CD1c-positive myeloid dendritic cell (primary cell): Measurements from ENCODE around the gene ZCCHC10.
"Not testable (repeated sequence)": the region's sequence is repeated elsewhere in the genome, so short reads cannot be mapped to it uniquely, and the experiment has no call there.

Experiments used
- DNase-seq: peaks from one replicate; pipeline ENCODE4 v3.0.0-alpha.2; 2016; ENCODE audit errors: extremely low spot score

ZCCHC10 gene

DNA sequence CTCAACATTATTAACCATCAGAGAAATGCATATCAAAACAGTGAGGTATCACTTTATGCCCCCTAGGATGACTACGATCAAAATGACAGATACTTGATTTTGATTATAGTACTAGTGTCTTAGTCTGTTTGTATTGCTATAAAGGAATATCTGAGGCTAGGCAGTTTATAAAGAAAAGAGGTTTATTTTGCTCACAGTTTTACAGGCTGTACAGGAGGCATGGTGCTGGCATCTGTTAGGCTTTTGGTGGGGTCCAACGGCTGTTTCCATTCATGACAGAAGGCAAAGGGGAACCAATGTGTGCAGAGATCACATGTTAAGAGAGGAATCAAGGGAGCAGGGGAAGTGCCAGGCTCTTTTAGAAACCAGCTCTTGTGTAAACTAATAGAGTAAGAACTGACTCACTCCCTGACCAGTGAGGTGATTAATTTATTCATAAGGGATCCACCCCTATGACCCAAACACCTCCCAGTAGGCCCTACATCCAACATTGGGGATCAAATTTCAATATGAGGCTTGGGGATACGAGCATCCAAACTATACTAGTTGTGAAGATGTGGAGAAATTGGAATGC lies 46.9 kb downstream of the ZCCHC10 start:
- peak; percentile 72 for DNase-seq

DNA sequence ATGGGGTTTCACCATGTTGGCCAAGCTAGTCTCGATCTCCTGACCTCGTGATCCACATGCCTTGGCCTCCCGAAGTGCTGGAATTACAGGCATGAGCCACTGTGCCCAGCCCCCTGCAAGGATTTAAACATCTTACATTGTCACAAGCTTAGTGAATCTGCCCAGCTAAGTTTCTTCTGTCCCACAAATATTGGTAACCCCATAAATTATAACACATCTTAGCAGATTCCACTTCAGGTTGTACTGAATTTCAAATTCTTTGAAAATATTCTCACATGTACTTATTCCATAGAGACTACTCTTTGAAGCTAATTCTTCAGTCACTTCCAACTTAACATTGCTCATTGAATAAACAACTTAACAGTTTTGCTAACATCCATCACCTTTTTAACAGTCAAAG lies 49.5 kb downstream of the ZCCHC10 start:
- DNase-seq, result no peak

DNA sequence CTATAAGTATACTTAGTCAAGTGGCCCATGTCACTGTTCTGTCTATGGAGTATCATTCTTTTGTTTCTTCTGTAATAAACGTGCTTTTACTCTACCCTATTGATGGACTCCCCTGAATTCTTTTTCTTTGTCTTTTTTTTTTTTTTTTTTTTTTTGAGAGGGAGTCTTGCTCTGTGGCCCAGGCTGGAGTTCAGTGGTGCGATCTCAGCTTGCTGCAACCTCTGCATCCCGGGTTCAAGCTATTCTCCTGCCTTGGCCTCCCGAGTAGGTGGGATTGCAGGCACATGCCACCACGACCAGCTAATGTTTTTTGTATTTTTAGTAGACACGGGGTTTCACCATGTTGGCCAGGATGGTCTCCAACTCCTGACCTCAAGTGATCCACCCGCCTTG lies 53.9 kb downstream of the ZCCHC10 start:
- DNase-seq, result not testable (repeated sequence)

DNA sequence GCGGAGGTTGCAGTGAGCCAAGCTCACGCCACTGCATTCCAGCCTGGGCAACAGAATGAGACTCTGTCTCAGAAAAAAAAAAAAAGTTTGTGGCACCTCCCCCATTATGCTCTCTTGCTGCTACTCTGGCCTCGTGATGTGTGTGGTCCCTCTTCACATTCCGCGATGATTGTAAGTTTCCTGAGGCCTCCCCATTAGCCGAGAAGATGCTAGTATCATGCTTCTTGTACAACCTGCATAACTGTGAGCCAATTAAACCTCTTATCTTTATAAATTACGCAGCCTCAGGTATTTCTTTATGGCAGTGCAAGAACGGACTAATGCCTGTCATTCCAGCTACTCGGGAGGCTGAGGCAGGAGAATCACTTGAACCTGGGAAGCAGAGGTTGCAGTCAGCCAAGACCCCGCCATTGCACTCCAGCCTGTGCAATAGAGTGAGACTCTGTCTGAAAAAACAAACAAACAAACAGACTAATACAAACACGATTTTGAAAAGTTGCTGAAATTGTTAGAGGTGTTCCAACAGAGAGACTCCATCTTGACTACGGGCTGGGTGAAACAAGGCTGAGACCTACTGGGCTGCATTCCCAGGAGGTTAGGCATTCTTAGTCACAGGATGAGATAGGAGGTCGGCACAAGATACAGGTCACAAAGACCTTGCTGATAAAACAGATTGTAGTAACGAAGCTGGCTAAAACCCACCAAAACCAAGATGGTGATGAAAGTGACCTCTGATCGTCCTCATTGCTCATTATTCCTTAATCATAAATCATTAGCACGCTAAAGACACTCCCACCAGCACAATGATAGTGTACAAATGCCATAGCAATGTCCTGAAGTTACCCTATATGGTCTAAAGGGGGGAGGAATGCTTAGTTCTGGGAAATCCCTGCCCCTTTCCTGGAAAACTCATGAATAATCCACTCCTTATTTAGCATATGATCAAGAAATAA lies 54.6 kb downstream of the ZCCHC10 start:
- DNase-seq, result no peak

DNA sequence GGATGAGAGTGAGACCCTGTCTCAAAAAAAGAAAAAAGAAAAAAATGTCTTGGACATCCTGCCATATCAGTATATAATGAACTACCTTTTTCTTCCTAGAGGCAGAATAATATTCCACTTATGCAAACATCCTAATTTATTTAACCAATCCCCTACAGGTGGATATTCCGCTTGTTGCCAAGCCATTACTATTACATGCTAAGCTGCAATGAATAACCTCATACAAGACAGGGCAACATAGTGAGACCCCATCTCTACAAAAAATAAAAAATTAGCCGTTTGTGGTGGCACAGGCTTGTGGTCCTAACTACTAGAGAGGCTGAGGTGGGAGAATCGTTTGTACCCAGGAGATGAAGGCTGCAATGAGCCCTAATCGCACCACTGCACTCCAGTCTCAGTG lies 61.2 kb downstream of the ZCCHC10 start:
- no peak for DNase-seq

DNA sequence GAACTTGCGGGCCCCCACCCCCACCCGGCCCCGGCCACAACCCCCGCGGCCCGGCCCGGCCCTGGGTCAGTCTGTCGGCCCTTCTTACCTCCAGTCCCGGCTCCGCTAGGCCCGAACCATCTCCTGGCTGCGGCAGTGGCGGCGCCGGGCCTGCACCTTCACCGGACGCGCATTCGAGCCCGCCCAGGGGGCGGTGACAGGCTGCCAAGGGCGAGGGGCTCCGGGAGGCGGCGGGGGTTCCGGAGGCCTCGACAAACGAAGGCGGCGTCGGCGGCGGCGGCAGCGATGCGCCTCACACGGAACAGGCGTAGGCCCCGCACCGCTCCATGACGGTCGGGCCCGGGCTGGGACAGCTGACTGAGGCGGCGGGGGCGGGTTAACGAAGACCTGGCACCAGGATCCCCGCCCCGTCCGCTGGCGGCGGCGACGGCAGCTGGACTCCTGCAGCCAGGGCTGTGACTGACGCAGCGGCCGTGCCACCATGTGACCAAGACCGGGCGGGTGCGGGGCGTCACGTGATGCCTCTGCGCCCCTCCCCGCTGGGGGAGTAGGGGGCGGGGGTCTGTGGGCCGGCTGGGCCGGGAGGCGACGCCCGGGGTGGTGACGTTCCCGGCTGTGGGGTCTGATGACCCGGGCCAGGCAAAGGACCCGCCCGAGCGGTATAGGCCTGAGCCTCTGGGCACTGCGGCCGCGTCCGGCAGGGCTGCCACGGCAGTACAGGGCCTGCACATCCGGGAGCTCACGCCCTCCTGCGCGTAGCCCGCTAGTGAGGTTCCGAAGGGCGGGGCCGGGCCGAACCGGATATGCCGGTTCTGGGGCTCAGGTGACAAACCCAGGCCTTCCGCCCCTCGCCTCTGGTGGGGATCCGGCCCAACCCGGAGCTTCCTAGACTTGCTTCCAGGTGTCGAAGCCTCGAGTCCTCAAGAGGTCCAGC lies 62.9 kb downstream of the ZCCHC10 start, which contains the start of gene AFF4:
Gene AFF4 (minus strand): TSS at position 464 of the 934 bp plus-strand sequence. CDS start 26,445 bp downstream, outside the sequence.
- peak; percentile 97 for DNase-seq

DNA sequence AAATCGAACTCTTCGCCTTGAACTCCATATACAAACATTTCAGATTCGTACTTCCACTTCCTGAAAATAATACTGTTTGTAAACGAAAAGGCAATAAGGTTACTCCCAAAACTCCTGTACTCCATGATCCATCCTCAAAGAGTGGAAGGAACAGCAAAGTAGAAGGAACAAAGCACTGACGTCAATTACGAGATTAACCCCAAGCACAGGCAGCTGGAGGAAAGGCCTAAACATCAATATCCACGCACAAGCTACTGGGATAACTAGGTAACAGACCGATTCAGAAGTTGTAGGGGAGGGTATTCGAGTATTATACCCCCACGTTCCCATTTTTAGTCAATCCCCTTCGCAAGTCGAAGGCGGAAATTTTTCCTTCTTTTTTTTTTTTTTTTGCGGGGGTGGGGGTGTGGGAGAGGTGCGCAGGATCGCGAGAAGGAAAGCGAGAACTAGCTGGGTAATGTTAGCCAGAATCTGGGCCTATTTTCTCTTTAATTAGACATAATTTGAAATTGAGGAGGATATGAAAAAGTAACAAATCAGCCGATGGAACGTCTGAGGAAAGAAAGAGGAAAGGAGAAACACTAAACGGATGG lies 63.8 kb downstream of the ZCCHC10 start:
- DNase-seq, result peak; percentile 67

DNA sequence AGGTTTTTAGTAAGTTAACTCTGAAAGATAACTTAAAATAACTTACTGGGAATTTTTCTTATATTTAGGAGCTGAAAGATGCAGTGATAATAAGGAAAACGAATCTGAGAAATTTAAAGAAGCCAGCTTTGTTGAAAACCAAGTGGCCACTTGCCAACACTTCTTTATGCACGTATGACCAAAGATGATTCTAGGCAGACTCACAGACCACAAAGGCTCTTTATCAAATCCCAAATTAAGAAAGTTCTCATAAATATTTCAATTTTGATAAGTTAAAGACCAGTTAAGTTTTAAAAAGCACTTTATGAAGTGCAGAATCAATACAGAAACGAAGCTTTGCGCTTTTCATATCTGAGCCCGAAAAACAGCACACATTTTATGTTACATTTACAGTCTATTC lies 64.5 kb downstream of the ZCCHC10 start:
- DNase-seq, result peak; percentile 7

DNA sequence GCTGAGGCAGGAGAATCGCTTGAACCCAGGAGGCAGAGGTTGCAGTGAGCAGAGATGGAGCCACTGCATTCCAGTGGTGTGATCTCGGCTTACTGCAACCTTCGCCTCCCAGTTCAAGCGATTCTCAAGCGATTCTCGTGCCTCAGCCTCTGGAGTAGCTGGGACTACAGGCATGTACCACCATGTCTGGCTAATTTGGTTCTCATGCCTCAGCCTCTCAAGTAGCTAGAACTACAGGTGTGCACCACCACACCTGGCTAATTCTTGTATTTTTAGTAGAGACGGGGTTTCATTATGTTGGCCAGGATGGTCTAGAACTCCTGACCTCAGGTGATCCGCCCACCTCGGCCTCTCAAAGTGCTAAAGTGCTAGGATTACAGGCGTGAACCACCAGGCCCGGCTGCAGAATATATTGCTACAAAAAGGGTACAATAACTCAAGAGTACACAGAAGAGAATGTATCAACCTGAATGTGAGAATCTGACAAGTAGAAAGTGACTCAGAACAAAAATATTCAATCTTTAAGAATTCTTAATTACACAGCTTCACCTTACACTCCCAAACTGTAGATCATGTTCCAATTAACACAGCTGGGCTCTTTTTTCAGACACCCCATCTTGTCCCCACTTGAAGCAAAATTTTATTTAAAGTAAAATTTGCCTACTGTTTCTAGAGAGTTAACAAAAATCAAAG lies 65.1 kb downstream of the ZCCHC10 start:
- not testable (repeated sequence) for DNase-seq

DNA sequence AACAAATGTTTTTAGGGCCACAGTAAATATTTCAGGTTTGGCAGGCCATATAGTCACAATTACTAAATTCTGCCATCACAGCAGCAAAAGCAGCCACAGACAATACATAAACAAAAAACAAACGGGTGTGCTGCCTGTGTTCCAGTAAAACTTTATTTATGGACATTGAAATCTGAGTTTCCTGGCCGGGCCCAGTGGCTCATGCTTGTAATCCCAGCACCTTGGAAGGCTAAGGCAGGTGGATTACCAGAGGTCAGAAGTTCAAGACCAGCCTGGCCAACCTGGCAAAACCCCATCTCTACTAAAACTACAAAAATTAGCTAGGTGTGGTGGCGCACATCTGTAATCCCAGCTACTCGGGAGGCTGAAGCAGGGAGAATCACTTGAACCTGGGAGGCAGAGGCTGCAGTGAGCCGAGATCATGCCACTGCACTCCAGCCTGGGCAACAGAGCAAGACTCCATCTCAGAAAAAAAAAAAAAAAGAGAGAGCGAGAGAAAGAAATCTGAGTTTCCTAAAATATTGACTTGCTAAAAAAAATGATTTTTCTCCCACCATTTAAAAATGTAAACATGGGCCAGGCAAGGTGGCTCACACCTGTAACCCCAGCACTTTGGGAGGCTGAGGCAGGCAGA lies 70.1 kb downstream of the ZCCHC10 start:
- not testable (repeated sequence) for DNase-seq

DNA sequence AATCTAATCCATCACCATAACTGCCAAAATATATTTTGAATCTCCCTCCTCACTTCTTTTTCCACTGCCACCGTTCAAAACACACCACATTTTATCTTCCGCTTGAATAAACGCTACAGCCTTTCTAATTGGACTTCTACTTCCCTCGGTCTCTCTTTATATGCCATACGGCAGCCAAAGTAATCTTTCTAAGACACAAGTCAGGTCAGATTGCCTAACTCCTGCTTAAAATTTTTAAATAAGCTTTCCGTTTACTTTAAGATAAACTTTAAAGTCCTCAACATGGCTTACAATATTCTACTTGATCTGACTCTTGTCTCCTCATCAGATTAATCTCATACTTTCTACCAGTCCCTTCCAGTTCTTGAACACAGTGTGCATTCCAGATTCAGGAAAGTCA lies 72.6 kb downstream of the ZCCHC10 start:
- DNase-seq, result no peak

DNA sequence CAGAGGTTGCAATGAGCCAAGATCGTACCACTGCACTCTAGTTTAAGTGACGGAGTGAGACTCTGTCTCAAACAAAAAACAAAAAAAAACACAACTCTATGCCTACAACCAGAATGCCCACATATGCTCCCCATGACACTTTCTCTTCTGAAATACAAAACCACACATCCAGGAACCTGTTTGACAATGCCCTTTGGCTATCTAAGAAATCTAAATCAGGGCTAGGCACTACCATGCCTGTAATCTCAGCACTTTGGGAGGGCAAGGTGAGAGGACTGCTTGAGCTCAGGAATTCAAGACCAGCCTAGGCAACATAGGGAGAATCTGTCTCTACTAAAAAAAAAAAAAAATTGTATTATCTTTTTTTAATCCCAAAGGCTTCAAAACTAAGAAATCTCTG lies 73.5 kb downstream of the ZCCHC10 start:
- no peak for DNase-seq

DNA sequence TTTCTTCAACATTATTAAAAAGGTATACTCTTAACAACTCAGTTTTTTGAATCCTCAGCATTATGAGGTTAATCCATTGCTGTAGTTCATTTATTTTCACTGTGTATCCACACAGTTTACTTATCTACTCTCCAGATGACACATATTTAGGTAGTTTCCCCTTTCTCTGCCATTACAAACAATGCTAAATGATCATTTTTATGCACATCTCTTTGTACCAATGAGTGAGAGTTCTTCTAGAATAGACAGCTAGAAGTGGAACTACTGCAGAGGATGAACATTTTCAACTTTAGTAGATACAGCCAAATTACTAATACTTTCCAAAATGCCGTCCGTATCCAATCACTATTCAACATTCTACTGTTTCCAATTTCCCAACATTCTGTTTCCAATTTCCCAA lies 74.5 kb downstream of the ZCCHC10 start:
- DNase-seq, result no peak

DNA sequence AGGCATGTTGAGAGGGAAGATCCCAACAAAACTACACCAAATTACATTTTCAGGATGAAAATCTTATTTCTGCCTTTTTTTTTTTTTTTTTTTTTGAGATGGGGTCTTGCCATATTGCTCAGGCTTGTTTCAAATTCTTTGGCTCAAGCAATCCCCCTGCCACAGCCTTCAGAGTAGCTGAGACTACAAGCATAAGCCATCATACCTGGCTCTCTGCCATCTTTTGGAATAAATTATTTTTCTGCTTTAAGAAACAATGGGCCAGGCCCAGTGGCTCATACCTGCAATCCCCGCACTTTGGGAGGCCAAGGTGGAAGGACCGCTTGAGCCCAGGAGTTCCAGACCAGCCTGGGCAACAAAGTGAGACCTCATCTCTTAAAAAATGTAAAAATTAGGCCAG lies 77.2 kb downstream of the ZCCHC10 start:
- DNase-seq, result no peak

DNA sequence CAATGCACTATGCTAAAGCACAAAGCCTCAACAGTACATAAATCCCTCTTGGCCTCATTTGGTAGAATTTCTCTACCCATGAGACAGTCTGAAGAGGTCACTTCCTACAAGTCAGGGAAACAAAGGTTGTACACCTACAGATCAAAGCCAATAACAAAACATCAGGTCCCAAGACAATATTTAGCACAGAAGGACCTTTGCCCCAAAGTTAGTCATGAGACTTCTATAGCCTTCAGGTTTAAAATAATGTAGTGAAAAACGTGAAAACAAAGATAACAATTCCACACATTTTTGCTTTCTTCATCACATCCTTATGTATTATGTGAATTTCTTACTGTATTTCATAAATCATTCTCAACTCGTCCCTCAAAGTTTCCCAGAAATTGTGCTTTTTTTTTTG lies 78.7 kb downstream of the ZCCHC10 start:
- no peak for DNase-seq
